ENCODE results near the gene COX5B.
"Not testable (repeated sequence)": the region's sequence is repeated elsewhere in the genome, so short reads cannot be mapped to it uniquely, and the experiment has no call there.

DNA sequence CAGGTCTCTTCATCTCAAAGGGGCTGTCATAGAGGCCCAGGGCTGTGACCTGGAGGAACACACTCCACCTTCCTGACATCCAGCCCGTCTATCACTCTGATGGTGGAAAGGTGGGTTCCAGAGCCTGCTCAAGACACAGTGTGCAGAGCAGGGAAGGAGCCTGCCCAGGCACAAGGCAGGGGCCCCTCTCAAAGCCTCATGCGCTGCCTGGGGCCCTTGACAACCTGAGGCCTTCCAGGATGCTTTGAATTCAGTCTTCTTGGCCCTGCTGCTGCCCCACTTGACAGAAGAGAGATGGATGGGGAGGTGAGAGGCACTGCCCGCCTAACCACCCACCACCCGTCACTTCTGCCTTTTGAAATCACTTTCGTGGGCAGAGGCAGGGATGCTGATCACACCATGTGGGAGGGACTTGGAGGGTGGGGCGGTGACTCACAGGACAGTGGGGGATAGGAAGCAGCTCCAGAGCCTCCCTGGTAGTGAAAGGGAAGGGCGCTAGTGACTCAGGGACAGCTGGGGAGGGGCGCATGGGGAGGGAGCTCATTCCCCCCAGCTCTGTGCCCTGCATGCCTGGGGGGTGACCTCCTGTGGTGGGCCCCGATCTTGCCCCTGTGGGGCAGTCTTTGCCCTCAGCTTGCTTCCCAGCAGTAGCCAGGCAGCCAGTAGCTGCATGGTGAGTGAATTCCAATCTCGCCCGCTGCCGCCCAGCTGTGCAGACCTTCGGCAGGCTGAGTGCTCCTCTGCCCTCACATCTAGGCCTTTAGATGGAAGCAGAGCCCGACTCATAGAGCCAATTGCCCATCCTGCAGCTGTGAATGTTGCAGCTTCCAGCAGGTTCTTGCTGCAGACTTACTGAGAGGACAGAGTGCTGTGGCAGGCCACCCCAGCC lies 26.7 kb upstream of the COX5B start:
- TF ChIP-seq, protein P1, sequence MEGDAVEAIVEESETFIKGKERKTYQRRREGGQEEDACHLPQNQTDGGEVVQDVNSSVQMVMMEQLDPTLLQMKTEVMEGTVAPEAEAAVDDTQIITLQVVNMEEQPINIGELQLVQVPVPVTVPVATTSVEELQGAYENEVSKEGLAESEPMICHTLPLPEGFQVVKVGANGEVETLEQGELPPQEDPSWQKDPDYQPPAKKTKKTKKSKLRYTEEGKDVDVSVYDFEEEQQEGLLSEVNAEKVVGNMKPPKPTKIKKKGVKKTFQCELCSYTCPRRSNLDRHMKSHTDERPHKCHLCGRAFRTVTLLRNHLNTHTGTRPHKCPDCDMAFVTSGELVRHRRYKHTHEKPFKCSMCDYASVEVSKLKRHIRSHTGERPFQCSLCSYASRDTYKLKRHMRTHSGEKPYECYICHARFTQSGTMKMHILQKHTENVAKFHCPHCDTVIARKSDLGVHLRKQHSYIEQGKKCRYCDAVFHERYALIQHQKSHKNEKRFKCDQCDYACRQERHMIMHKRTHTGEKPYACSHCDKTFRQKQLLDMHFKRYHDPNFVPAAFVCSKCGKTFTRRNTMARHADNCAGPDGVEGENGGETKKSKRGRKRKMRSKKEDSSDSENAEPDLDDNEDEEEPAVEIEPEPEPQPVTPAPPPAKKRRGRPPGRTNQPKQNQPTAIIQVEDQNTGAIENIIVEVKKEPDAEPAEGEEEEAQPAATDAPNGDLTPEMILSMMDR (IDR thresholded peaks at IDR 0.05), result not testable (repeated sequence)
- not testable (repeated sequence) for TF ChIP-seq POLR2A (IDR thresholded peaks at IDR 0.05)
